SK-N-DZ (cell line): ENCODE measurements around the gene WDR88. TPM values are rescaled to one million over a fixed set of nuclear protein-coding genes. Genes with fewer than 3 reads are reported as not detected.

Experiments
- DNase-seq: peaks from one replicate; pipeline ENCODE4 v3.0.0-alpha.2; 2015; ENCODE audit warnings: low spot score
- polyA plus RNA-seq, 2 experiments: library from polyadenylated mRNA; depleted of rRNA; stranded (reverse); fragments of >200 nt; gene quantifications; 2 replicates each; pipeline ENCODE4 v1.2.3, GENCODE V29; 2014

WDR88 gene, protein sequence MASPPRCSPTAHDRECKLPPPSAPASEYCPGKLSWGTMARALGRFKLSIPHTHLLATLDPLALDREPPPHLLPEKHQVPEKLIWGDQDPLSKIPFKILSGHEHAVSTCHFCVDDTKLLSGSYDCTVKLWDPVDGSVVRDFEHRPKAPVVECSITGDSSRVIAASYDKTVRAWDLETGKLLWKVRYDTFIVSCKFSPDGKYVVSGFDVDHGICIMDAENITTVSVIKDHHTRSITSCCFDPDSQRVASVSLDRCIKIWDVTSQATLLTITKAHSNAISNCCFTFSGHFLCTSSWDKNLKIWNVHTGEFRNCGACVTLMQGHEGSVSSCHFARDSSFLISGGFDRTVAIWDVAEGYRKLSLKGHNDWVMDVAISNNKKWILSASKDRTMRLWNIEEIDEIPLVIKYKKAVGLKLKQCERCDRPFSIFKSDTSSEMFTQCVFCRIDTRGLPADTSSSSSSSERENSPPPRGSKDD
- polyA plus RNA-seq (2014; cell fraction: cytosol; rRNA removed) = not detected in 2 replicates
- not detected in 2 replicates for polyA plus RNA-seq (2014; cell fraction: nucleus; rRNA removed)

DNA sequence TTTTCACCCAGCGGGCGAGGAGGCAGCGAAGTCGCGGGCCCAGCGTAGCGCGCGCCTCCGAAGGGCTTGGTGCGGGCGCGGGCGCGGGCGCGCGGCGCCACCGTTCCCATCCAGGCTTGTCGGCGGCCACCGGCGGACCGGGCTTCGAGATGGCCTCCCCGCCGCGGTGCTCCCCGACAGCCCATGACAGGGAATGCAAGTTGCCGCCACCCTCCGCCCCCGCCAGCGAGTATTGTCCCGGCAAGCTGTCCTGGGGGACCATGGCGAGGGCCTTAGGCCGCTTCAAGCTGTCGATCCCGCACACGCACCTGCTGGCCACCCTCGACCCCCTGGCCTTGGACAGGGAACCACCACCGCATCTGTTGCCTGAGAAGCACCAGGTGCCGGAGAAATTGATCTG, at the start of gene WDR88:
WDR88 (plus strand) TSS at position 94 of the 400 bp plus-strand sequence; CDS start at position 150, 56 bp downstream.
- DNase-seq = no peak

DNA sequence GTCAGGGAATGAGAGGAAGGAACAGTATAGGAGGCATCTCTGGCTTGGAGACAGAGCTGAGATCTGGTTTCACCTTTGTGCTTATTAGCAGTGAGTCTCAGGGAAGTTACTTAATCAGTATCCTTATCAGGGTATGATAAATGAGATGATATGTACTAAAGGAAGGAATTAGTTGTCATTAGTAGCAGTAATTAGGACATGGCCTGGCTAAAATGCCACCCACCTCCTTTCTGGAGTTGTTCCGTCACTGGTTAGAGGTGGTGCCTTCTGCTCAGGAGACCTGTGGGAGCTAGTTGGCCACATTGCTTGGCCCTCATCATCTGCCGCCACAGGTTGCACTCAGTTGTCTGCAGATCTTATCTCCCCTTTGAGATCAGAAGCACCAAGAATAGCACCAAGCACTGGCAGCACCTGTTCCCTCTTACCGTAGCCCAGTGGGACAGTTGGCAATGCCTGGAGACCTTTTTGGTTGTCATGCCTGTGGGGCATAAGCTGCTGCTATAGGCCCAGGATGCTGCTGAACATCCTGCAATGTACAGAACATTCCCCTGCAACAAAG, 46.3 kb upstream of the WDR88 start:
- no peak for DNase-seq

DNA sequence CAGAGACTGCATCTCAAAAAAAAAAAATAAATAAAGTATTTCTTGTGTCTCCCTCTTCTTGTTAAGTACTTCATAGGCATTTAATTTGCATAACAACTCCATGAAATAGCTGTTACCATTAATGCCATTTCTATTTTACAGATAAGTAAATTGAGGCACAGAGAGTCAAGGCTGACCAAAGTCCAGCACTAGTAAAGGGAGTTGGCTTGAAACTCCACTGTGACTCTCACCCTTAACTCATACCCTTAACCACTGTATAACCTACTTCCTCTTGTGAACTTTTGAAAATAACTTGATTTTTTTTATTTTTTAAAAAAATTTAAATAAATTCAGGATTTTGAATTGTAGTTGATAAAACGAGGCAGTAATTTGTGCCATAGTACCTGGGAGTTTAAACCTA, 45.0 kb upstream of the WDR88 start:
- no peak for DNase-seq

DNA sequence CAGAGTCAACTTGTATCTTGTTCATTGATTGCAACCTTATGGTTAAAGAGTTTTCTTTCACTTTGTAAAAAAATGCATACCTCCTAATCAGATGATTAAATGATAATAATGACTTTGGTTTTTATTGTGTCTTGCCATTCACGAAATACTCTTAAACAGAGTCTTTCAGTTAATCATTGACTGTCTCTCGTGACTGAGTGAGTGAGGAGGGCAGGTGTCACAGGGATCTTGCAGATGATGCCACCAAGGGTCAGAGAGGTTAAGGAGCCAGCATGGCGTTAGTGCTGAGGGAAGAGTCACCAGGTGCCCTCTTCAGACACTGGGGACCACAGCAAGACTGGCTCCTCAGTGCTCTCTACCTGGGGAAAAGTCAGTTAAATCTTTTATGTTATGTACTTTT, 42.9 kb upstream of the WDR88 start:
- no peak for DNase-seq

DNA sequence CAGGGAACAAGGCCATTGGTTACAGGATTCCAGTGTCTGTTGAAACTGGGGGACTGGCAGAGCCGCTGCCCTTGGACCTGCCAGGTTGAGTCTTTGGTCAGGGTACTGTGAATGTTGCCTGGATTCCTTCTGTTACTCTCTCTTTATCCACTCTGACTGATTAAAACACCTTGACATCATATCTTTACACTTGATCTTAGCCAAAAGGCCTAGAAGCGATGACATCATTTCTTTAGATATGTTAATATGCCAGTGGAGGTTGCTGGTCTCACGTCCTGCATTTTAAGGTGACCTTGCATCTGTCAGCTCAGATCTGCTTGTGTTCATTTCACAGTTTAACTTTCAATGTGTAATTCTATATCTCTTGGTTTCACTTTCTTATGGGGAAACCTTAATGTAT, 41.7 kb upstream of the WDR88 start:
- no peak for DNase-seq

DNA sequence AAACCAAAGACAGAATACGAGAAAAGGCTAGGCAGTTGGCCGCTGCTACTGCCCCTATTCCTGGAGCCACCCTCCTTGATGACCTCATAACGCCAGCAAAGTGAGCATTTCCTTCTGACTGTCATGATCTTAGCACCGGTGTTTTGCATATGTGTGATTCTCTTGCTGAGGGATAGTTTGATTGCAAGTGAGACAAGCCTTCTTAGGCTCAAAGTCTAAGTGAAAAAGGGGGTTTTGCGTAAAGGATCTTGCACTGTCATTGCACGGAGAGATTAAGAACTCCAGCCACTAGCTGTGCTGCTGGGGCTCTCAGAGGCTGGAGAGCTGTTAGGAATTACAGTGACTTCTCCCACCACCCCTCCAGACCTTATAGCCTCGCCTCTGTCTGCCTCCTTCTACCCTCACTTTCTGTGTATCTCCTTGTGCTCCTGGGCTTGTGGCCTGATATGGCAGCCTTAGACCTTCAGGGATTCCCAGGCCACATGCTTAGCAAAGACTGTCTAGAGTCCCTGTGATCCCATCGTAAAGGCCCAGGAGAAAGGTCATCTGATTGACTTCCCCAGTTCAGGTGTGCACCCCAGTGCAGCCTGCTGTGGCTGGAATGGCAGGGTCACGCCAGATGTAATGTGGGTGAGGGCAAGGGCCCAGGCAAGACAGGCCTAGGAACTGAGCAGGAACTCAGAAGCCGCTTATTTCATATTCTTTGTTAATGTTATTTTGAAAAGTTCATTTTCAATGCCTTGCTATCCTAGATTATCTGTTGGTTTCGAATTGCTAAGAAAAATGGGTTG, 38.3 kb upstream of the WDR88 start:
- DNase-seq = no peak

DNA sequence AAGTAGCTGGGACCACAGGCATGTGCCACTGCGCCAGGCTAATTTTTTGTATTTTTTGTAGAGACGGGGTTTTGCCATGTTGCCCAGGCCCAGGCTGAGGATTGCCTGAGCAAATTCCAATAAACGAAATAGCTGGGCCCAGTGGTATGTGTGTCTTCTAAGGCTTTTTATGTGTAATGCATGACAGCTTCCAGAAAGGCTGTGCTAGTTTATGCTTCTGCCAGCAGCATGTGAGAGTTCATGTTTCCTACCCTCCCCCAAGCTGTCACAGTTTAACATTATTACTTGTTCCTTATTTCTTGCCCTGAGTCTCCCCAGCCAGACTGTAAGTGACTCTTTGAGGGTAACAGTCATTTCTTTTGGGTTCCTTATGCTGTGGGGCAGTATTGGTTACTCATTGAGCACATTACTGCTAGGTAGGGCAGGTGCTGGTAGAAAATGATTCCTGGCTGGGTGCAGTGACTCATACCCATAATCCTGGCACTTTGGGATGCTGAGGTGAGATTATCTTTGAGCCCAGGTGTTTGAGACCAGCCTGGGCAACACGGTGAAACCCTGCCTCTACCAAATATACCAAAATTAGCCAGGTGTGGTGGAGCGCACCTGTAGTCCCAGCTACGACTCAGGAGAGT, 37.4 kb upstream of the WDR88 start:
- DNase-seq = no peak

DNA sequence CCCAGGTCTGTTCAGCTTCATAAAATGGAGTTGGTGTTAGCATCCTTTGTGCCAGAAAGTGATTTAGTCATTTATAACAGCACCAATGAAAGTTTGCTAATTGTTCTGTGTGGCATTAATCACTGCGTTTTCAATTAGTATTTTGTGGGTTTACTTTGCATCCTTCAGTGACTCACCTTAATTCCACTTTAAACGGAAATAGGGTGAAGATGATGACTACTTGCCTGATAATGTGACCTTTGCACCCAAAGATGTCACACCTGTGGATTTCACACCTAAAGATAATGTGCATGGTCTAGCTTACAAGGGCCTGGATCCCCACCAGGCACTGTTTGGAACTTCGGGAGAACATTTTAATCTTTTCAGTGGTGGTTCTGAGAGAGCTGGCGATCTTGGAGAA, 35.9 kb upstream of the WDR88 start:
- DNase-seq = no peak

DNA sequence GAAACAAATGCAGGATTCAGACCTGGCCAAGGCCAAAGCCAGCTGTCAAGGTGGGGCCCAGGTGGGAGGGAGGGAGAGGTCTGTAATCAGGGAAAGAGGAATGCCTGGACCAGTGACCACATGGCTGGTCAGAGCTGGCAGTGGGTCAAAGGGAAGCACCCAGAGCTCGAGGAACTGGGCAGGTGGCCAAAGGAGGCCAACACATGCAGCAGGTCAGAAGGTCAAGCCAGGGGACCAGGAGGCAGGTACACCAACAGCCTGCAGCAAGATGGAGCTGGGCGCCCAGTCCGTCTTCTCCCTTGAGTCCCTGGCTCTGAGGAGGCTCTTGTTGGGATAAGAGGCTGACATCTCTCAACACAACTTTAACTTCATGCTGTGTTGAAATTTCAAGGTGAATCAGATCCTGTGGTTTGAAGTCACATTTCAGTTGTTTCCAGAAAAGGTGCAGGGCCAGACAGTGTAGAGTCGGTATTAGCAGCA, 33.8 kb upstream of the WDR88 start:
- DNase-seq = no peak

DNA sequence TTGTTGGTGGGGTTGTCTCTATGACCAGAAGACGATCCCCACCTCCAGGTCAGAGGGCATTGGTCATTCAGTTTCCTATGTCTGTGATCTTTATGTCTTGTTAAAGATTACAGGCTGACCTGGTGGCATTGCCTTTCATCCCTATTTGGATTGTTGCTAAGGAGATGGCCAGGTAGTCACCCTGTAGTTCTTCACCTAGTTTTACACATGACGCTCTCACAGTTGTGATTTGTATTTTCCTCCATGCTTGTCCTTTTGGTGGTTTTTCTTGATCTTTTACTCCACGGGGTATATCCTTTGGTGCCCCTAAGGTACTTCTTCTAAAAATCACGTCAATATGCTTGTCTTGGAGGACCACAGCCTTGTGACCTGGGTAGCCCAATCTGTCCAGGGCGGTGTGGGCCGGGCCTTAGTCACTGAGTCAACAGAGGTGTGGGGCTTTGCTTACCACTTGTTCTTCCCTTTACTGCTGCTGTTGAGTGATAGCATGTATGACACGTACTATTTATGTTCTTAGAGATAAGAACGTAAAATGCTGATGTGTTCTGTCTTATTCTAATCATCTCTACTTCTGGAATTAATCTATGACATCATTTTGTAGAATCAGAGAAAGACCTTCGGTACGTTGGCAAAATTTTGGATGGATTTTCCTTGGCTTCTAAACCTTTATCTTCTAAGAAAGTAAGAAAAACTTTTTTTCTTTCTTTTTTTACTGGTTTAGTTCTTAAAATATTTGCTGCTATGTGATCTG, 30.8 kb upstream of the WDR88 start:
- no peak for DNase-seq

DNA sequence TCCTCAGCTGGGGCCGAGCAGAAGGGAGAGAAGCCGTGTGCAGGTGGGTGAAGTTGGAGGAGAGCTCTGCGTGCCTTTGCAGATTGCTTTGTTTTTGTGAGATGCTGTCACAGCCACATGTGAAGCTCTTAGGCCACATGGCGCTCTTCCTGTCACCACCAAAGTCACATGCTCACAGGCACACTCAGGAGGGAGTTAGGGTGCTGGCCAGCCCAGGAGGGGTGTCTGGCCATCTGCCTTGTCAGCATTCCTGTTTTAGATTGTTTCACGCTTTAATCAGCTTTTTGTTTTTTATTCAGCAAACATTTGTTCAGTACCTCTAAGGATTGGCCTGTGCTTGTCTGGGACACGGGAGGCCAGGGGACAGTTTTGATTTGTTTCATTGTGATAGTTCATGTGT, 29.0 kb upstream of the WDR88 start:
- no peak for DNase-seq

DNA sequence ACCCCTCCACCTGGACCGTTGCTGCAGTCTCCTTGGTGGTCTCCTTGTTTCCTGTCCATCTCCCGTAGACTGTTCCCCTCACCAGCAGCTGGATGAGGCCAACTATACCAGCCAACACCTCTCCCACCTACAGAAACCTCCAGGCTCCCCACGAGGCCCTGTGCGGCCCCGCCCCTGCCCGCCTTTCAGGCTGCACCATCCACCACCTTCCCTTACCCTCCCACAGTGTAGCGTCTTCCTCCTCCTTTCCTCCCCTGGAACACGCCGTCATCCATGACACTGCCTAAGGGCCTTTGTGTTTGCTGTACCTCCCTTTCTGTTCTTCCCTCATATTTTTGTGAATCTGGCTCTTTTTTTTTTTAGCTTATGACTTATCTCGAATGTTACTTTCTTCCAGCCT, 23.8 kb upstream of the WDR88 start:
- no peak for DNase-seq

DNA sequence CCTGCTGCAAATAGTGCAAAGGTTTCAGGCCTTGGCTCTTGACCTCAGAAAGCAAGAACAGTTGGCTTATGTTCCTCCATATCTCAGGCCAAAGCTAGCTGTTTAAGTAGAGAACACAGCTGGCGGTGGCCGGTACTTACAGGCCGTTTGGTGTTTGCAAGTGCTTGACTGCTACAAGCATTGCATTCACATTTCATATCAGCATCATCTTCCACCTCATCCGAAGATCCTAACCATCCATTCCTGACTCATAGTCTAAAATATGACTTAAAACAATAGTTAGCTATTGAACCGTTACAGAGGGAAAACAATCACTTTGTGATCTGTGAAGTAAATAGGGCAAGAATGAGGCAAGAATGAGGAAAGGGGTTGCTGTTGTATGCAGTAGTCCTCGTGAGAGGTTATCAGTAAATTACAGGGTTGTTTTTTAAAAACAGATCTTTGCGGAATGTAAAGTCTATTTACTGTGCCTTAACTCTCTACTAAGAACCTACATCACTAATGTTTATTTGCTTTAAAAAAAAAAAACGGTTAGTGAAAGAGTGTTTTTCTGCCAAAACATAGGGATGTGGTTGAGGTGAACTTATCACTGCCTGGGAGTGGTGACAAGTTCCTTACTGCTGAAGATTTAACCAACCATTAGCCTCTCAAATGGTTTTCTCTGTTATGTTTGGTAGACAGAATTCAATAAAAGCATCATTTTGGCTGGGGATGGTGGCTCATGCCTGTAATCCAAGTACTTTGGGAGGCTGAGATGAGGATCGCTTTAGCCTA, 21.6 kb upstream of the WDR88 start:
- no peak for DNase-seq

DNA sequence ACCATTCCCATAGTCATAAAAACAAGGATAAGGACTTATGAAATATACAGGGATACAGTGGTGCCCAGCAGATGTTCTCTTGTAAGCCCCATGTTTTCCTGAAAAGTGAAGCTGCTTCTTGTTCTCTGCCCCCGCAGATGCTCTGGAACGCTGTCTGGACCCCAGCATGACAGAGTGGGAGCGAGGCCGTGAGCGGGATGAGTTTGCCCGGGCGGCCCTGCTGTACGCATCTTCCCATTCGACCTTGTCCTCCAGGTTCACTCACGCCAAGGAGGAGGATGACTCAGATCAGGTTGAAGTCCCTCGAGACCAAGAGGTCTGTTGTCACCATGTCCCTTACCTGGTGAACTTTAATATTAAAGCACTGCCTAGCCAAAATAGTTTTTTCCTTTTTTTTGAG, 20.3 kb upstream of the WDR88 start:
- no peak for DNase-seq

DNA sequence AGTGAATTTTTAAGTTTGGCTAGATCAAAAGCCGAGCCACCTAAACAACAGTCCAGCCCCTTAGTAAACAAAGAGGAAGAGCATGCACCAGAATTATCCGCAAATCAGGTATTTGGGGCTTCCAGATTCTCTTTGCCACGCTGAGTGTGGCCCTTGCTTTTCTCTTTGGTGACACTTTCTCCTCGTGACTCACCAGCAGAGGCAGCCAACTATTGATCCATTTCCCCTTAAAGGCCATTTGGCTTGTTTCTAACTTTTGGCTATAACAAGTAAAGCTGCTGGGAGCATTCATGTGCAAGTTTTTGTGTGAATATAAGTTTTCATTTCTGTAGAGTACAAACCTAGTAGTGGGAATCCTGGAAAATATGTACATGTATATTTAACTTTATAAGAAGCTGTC, 17.6 kb upstream of the WDR88 start:
- DNase-seq = no peak

DNA sequence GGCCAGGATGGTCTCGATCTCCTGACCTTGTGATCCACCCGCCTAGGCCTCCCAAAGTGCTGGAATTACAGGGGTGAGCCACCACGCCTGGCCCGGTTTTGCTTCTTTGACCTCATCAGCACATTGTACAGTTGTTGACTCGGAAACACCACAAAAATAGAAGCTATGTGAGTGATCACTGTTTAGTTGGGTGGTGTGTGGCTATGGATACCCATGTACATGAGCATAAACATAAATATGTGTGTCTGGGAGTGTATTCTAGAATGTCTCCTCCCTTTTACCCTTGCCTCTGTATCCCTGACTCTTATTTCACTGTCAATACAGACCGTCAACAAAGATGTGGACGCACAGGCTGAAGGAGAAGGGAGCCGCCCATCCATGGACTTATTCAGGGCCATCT, 14.4 kb upstream of the WDR88 start:
- DNase-seq = no peak

DNA sequence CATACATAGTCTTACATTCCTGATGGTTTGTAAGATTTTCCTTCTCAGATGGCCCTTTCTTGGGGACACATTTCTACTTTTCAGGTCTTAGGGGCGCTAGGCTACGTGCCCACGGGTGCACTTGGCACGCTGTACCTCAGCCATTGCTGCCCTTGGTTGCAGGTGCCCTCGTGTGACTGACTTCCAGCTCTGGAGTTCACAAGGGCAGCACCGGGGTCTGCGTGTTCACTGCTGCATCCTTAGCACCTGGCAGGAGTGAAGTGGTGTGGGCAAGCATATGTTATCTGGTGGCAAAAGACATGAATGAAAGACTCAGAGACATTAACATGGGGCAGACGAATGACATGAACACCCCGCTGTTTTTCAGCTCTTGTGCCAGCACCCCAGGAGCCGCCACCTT, 13.3 kb upstream of the WDR88 start:
- no peak for DNase-seq

DNA sequence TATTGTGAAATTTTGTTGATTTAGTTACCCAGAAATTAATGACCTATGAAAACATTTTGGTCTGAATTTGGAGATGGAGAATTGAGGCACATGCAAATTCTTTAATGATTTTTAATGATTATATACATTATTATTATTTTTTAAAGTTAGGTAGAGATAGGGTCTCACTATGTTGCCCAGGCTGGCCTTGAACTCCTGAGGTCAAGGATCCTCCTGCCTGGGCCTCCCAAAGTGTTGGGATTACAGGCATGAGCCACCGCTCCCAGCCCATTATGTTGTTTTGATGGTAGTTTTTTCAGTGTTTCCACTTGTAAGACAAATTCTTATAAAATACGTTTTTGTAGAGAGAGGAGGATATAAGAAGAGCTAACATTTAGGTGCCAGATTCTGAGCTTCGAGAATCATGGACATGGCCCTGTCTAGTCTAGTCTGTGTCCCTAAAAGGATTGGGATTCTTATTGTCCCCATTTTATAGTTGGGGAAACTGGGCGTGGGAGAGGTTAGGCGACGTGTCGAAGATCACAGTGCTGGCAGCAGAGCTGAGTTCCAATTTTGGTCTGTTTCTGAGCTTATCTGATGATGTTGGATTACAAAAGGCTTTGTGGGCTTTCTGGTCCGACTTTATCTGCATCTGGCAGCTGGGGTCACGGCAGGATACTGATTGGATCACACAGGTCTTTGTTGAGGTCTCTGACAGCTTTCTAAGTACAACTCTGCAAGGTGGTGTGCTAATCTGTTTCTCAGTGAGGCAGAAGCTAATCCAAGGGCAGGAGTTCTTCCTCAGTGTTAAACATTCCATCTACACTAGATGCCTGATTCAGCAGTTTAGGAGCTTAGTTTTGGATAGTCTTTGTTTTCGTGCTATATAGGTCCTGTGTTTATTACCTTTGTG, 7.5 kb upstream of the WDR88 start:
- DNase-seq = peak; percentile 83

DNA sequence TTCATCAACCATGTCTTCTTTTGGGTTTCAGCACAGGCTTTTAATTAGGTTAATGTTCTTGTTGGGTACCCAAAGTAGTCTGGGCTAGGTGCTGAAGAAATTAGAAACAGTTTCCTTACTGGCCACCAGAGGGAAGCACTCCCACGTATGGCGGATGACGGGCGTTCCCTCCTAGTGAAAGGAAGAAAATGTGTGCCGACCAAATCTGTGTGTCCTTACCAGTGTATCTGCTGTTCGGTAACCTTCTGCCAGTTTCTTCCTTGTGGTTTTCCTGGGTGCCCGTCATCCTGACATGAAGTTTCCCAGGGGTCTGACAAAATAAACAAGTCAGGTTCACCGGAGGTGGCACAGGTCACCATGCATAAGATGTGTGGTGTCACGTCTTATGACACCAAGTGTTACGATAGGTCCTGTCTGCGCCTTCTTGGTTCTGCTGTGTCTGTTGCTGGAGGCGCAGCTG, 6.0 kb upstream of the WDR88 start:
- peak; percentile 56 for DNase-seq
